ENCODE results near the gene RNF220. TPM values are rescaled to one million over a fixed set of nuclear protein-coding genes. Genes with fewer than 3 reads are reported as not detected.

RNF220 gene
- total and polyA plus RNA-seq, 9 of the 15 experiments (the other 6 are each of a cell fraction or from before 2014, with no cell fraction given) = 5.1 to 117 (median 66.9) TPM

DNA sequence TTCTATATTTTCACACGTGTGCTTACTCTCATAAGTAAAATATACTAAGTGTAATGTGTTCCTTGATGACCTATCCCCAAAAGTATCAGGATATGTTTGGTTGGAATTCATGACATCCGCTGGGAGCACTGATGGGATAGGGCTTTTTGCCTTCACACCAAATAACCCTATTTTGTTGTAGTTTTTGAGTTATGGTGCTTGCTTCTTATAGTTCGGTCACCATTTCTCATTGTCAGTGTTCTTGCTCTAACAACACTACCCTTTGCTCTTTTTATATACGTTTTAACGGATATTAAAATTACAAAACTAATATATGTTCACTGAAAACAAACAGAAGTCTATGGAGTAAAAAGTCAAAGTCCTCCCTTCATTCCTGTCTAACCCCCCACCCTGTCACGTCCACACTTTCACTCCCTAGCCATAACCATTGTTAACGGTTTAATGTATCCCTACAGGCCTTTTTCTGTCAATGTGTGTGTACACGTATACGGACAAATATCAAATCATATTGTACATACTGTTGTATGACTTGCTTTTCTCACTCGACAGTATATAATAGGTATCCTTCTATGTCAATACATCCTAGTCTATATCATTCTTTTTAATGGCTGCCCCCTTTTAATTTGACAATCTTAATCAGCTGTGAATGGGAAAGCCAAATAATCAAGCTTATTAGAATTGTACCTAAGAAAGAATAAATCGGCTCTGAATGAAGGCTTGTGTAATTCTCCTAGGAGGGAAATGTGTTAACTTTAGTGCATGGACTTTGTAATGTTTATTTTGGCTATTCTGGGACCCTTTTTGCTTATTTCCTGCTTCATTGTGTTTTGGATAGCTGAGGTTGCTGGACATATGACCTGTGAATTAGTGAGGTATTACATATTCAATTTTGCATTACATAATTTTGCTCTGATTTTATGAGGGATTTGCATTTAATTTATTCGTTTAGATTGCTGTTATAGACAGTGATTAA, 3.5 kb upstream of the RNF220 start:
- FAIRE-seq = no peak
- no peak overlapping the region for H3K4me2 ChIP-seq (ENCODE audit: insufficient read depth, low read length)

More for the DNA sequence above, 3.5 kb upstream of the RNF220 start:
- Histone ChIP-seq H3K4me1 (replicated peaks in 1 of 2; ENCODE audit: control insufficient read depth in 2 of 2, insufficient read depth in 2 of 2, low read length in 2 of 2) (peaks cover 0 to 14% of the 10 kb centered on the region in 2 experiments; a peak in 2 of 5 replicates), H3K79me2 (ENCODE audit: control insufficient read depth, insufficient read depth, low read length) (no peaks in the 10 kb centered on the region), H3K36me3 (ENCODE audit: control insufficient read depth, insufficient read depth, low read length) (no peaks in the 10 kb centered on the region), H3K9ac (ENCODE audit: insufficient read depth in 1 of 2, low read depth in 2 of 2, low read length in 2 of 2) (no peak overlapping the region), H3K4me3 (no peak overlapping the region), H3K9me1 (ENCODE audit: control insufficient read depth, insufficient read depth, low read length) (no peaks in the 10 kb centered on the region), H3K27me3 (ENCODE audit: control insufficient read depth in 2 of 2, insufficient read depth in 2 of 2, low read length in 2 of 2) (peaks cover 30 to 49% of the 10 kb centered on the region in 2 experiments), H3K27ac (ENCODE audit: extremely low read depth, low read depth, low read length) (no peak overlapping the region), H2AFZ (ENCODE audit: low read depth, low read length) (no peak overlapping the region), H3K9me3 (replicated peaks; ENCODE audit: control insufficient read depth, insufficient read depth, low read depth, low read length) (no peaks in the 10 kb centered on the region), H4K20me1 (replicated peaks; ENCODE audit: control insufficient read depth, insufficient read depth, low read length) (no peaks in the 10 kb centered on the region)
- in situ Hi-C loops (cut with MboI) (no loop called here), intact Hi-C loops (cut with micrococcal nuclease) (no loop called here)
- no TSS peak for BruUV-seq (replicated peaks)
- DNase-seq (ENCODE audit: extremely low read depth in 1 of 4, low spot score in 3 of 4) (no peak), ATAC-seq (no peak)
- POLR2A ChIA-PET = interaction anchor here (0.8 to 1.1 kb wide), 2 partner anchors 12 to 320 kb away, joined by 3 to 5 read pairs; no protein-coding TSS in a partner anchor
- 3% methylated on average over 12 of the region's 12 CpGs for WGBS (ENCODE audit: insufficient coverage, low coverage, missing lambda C conversion rate)
- CTCF ChIA-PET (ENCODE audit: low intra/inter-chr PET ratio) = no interaction called here
- TF ChIP-seq TBL1XR1 (IDR thresholded peaks at IDR 0.05; ENCODE audit: low read length in 2 of 2) = no peak
- TF ChIP-seq POLR2H (tag; IDR thresholded peaks at IDR 0.05; ENCODE audit: low read depth) = no peak
- TF ChIP-seq, protein P1, sequence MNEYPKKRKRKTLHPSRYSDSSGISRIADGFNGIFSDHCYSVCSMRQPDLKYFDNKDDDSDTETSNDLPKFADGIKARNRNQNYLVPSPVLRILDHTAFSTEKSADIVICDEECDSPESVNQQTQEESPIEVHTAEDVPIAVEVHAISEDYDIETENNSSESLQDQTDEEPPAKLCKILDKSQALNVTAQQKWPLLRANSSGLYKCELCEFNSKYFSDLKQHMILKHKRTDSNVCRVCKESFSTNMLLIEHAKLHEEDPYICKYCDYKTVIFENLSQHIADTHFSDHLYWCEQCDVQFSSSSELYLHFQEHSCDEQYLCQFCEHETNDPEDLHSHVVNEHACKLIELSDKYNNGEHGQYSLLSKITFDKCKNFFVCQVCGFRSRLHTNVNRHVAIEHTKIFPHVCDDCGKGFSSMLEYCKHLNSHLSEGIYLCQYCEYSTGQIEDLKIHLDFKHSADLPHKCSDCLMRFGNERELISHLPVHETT (CRISPR knock-in tag; conservative IDR thresholded peaks at IDR 0.05 in 1 of 2, IDR thresholded peaks at IDR 0.05 in 1 of 2) = no peak
- no peak for TF ChIP-seq ZNF165 (CRISPR knock-in tag; IDR thresholded peaks at IDR 0.05; ENCODE audit: borderline replicate concordance)
- TF ChIP-seq, protein P2, sequence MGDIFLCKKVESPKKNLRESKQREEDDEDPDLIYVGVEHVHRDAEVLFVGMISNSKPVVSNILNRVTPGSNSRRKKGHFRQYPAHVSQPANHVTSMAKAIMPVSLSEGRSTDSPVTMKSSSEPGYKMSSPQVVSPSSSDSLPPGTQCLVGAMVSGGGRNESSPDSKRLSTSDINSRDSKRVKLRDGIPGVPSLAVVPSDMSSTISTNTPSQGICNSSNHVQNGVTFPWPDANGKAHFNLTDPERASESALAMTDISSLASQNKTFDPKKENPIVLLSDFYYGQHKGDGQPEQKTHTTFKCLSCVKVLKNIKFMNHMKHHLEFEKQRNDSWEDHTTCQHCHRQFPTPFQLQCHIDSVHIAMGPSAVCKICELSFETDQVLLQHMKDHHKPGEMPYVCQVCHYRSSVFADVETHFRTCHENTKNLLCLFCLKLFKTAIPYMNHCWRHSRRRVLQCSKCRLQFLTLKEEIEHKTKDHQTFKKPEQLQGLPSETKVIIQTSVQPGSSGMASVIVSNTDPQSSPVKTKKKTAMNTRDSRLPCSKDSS (IDR thresholded peaks at IDR 0.05; ENCODE audit: low read depth, partially characterized antibody) = no peak
- no peak for TF ChIP-seq BACH1 (tag; IDR thresholded peaks at IDR 0.05)
- TF ChIP-seq EZH2 (IDR thresholded peaks at IDR 0.05; ENCODE audit: borderline replicate concordance, low read depth, low read length) = no peak
- TF ChIP-seq HMGN3 (IDR thresholded peaks at IDR 0.05; ENCODE audit: borderline replicate concordance, extremely low read depth, insufficient read length, low read depth, low read length) = no peak
- no peak for TF ChIP-seq TCF7L2 (IDR thresholded peaks at IDR 0.05; ENCODE audit: low read depth, low read length)
- no peak for TF ChIP-seq ZNF133 (CRISPR knock-in tag; IDR thresholded peaks at IDR 0.05)

Measured in K562 (cell line).